Endothelial cell of umbilical vein (primary cell): ENCODE measurements around the gene CBX2. TPM values are rescaled to one million over a fixed set of nuclear protein-coding genes. Genes with fewer than 3 reads are reported as not detected.

ENCODE experiments used
- BruUV-seq: library from RNA; stranded (reverse); fragments of 400-500 nt; replicated peaks from 2 replicates; lab custom pipeline; 2021; lab: Mats Ljungman, UMichigan
- CTCF ChIA-PET: fragments of 300-600, 350-600 bp; sonication (Branson Sonifier 250); formaldehyde crosslinking; loops from one replicate; lab custom pipeline; 2021; ENCODE audit warnings: antibody characterized with exemption, inconsistent platforms; lab: Charles Lee
- POLR2A ChIA-PET: fragments of 300-600, 350-600 bp; sonication (Branson Sonifier 250); formaldehyde crosslinking; loops from one replicate; lab custom pipeline; 2021; ENCODE audit warnings: antibody characterized with exemption, inconsistent platforms; lab: Charles Lee
- DNase-seq: peaks from one replicate; pipeline ENCODE4 v3.0.0-alpha.2; 2011; ENCODE audit warnings: low read depth, low spot score
- FAIRE-seq: peaks from 2 replicates; lab custom pipeline; 2011; peaks lifted over from hg19 to GRCh38; lab: Jason Lieb, UNC
- H2AFZ ChIP-seq: 2 replicates; pipeline ENCODE4 v1.6.0; 2012; ENCODE audit warnings: low read depth, low read length, control low read depth, inconsistent platforms
- H3K27ac ChIP-seq: 2 replicates; pipeline ENCODE4 v1.5.1; 2011; ENCODE audit warnings: low read depth, mild to moderate bottlenecking, control low read depth, low read length, moderate library complexity; ENCODE audit not compliant: insufficient read depth
- H3K27me3 ChIP-seq, 2 experiments: 2 replicates each; pipeline versions ENCODE4 v1.6.0 to v1.6.1; 2011; ENCODE audit warnings: low read length in 2 of 2, mixed read lengths in 1 of 2; ENCODE audit not compliant: control insufficient read depth in 2 of 2, insufficient read depth in 2 of 2
- H3K36me3 ChIP-seq, 2 experiments: 2 replicates in 1 of 2; 3 replicates in 1 of 2; pipeline ENCODE4 v1.5.1; 2011; ENCODE audit warnings: low read length in 2 of 2, mild to moderate bottlenecking in 1 of 2, moderate library complexity in 1 of 2; ENCODE audit not compliant: control insufficient read depth in 2 of 2, insufficient read depth in 2 of 2; ENCODE audit errors: extremely low read depth in 1 of 2
- H3K4me1 ChIP-seq: 3 replicates; pipeline ENCODE4 v1.5.1; 2011; ENCODE audit warnings: mild to moderate bottlenecking, low read length; ENCODE audit not compliant: control insufficient read depth, insufficient read depth; ENCODE audit errors: extremely low read depth
- H3K4me2 ChIP-seq: 2 replicates; pipeline ENCODE4 v1.6.1; 2011; ENCODE audit warnings: low read length, control low read depth, mixed read lengths; ENCODE audit not compliant: insufficient read depth
- H3K4me3 ChIP-seq, 3 experiments: fragments of 200-600 bp in 1 of 3; sonication (generic), shearing (Covaris generic) in 1 of 3; replicated peaks in 1 of 3; 2 replicates each; pipeline ENCODE4 v1.5.1; 2011 to 2016; ENCODE audit warnings: control low read depth in 3 of 3, low read length in 3 of 3, mild to moderate bottlenecking in 2 of 3, inconsistent platforms in 1 of 3, low read depth in 1 of 3, moderate library complexity in 1 of 3; ENCODE audit not compliant: insufficient read depth in 1 of 3
- H3K79me2 ChIP-seq: 2 replicates; pipeline ENCODE4 v1.6.0; 2012; ENCODE audit warnings: low read length, inconsistent platforms; ENCODE audit not compliant: control insufficient read depth, insufficient read depth
- H3K9ac ChIP-seq: replicated peaks from 2 replicates; pipeline ENCODE3; 2011; ENCODE audit warnings: low read length, control low read depth; ENCODE audit not compliant: insufficient read depth; ENCODE audit errors: extremely low read depth
- H3K9me1 ChIP-seq: replicated peaks from 3 replicates; pipeline ENCODE4 v1.6.0; 2011; ENCODE audit warnings: mild to moderate bottlenecking, low read length; ENCODE audit not compliant: control insufficient read depth, insufficient read depth; ENCODE audit errors: extremely low read depth
- H3K9me3 ChIP-seq: replicated peaks from 2 replicates; pipeline ENCODE4 v1.5.1; 2012; ENCODE audit warnings: low read length, inconsistent platforms; ENCODE audit not compliant: control insufficient read depth, insufficient read depth
- H4K20me1 ChIP-seq: replicated peaks from 2 replicates; pipeline ENCODE3; 2011; ENCODE audit warnings: mild to moderate bottlenecking, low read length; ENCODE audit not compliant: control insufficient read depth, insufficient read depth; ENCODE audit errors: extremely low read depth
- EZH2 ChIP-seq: IDR thresholded peaks from 2 replicates; pipeline ENCODE4 v1.6.1; 2012; ENCODE audit warnings: borderline replicate concordance, low read depth, mild to moderate bottlenecking, moderate library complexity, low read length, inconsistent platforms; ENCODE audit not compliant: severe bottlenecking
- FOS ChIP-seq: IDR thresholded peaks from 2 replicates; pipeline ENCODE4 v1.6.1; 2011; ENCODE audit warnings: mild to moderate bottlenecking, low read length, moderate library complexity, borderline replicate concordance; ENCODE audit not compliant: insufficient read depth
- GATA2 ChIP-seq: IDR thresholded peaks from 2 replicates; pipeline ENCODE4 v1.7.0; 2011; ENCODE audit warnings: low read depth, mild to moderate bottlenecking, moderate library complexity, mixed read lengths, low read length; ENCODE audit not compliant: insufficient read length, insufficient read depth
- JUN ChIP-seq: IDR thresholded peaks from 2 replicates; pipeline ENCODE4 v1.6.1; 2011; ENCODE audit warnings: borderline replicate concordance, low read depth; ENCODE audit not compliant: insufficient read length, insufficient read depth
- MYC ChIP-seq: IDR thresholded peaks from one replicate; pipeline ENCODE4 v1.6.1; 2011; ENCODE audit warnings: mild to moderate bottlenecking, low read depth, low read length
- POLR2A ChIP-seq: IDR thresholded peaks from 2 replicates; pipeline ENCODE4 v1.6.1; 2012; ENCODE audit warnings: low read depth, mild to moderate bottlenecking, control low read depth, low read length
- POLR2AphosphoS5 ChIP-seq: IDR thresholded peaks from 2 replicates; pipeline ENCODE4 v1.6.1; 2012; ENCODE audit warnings: low read depth, mild to moderate bottlenecking, control low read depth, low read length, moderate library complexity; ENCODE audit not compliant: insufficient read depth
- dilution Hi-C: fragments of 300-500 bp; cut with MboI; formaldehyde crosslinking; loops from one replicate; pipeline ENCODE4 v1.15.0; 2019; ENCODE audit warnings: low sequenced_read_pairs; ENCODE audit not compliant: extremely low pct_ligation_motif_present
- intact Hi-C: fragments of 100-400 bp; cut with micrococcal nuclease; formaldehyde crosslinking; loops from one replicate; pipeline ENCODE4 v1.10.0; 2022
- polyA plus RNA-seq, 4 experiments: library from polyadenylated mRNA; depleted of rRNA in 3 of 4; stranded (reverse) in 3 of 4; unstranded in 1 of 4; fragments of >200 nt; gene quantifications; 2 replicates each; pipeline versions ENCODE4 v1.2.1 to v1.2.3, GENCODE V29; 2011 to 2012; ENCODE audit warnings: missing spikeins in 1 of 4
- total RNA-seq: library from RNA; stranded (reverse); gene quantifications from 2 replicates; pipeline ENCODE4 v1.2.3, GENCODE V29; 2021
- TF ChIP-seq, protein P1 (sequence below), 2 donors: IDR thresholded peaks; 1 replicate in 1 of 2; 2 replicates in 1 of 2; pipeline ENCODE4 v1.5.1; 2011; ENCODE audit warnings: low read length in 2 of 2, mild to moderate bottlenecking in 2 of 2, moderate library complexity in 2 of 2, control low read depth in 1 of 2, inconsistent platforms in 1 of 2, low read depth in 1 of 2; ENCODE audit not compliant: insufficient read depth in 1 of 2; ENCODE audit errors: extremely low read depth in 1 of 2
- TF ChIP-seq, protein P2 (sequence below): IDR thresholded peaks from 2 replicates; pipeline ENCODE4 v1.6.1; 2011; ENCODE audit not compliant: insufficient read depth, insufficient read length

The CBX2 gene
- total and polyA plus RNA-seq, 2 donors (not counting 3 experiments of a cell fraction or from before 2014, with no cell fraction given) = 10.5 to 20.0 TPM

DNA sequence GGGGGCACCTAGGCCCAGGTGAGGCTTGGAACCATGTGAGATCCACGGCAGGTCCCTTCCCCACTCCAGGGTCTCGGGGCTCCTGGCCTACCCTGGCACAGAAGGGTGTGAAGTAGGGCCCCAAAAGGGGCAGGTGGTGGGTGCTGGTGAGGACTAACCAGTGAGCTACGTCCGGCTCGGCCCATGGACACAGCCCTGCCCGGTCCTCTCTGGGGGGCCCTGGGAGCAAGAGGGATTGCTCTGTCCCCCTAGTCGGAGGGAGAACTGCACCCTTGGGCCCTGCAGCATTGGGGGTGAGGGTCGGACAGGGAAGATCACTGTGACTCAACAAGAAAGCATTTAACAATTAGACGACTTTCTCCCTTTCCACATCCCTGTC, 44.3 kb upstream of the CBX2 start:
- DNase-seq (no peak), FAIRE-seq (no peak)
- Histone ChIP-seq H4K20me1 (no peaks in the 10 kb centered on the region), H3K27me3 (no peaks in the 10 kb centered on the region), H3K9me3 (no peaks in the 10 kb centered on the region), H3K9me1 (no peaks in the 10 kb centered on the region), H3K9ac (no peak overlapping the region), H3K27ac (no peak overlapping the region), H3K4me2 (no peak overlapping the region), H3K4me3 (no peak overlapping the region), H3K36me3 (no peaks in the 10 kb centered on the region), H3K79me2 (no peaks in the 10 kb centered on the region), H2AFZ (no peak overlapping the region), H3K4me1 (peaks cover 7% of the 10 kb centered on the region)
- intact Hi-C loops (no loop called here), dilution Hi-C loops (no loop called here)
- no peak for TF ChIP-seq POLR2AphosphoS5
- TF ChIP-seq POLR2A = no peak
- TF ChIP-seq EZH2 = no peak
- TF ChIP-seq GATA2 = no peak
- no peak for TF ChIP-seq FOS
- TF ChIP-seq, protein P1, sequence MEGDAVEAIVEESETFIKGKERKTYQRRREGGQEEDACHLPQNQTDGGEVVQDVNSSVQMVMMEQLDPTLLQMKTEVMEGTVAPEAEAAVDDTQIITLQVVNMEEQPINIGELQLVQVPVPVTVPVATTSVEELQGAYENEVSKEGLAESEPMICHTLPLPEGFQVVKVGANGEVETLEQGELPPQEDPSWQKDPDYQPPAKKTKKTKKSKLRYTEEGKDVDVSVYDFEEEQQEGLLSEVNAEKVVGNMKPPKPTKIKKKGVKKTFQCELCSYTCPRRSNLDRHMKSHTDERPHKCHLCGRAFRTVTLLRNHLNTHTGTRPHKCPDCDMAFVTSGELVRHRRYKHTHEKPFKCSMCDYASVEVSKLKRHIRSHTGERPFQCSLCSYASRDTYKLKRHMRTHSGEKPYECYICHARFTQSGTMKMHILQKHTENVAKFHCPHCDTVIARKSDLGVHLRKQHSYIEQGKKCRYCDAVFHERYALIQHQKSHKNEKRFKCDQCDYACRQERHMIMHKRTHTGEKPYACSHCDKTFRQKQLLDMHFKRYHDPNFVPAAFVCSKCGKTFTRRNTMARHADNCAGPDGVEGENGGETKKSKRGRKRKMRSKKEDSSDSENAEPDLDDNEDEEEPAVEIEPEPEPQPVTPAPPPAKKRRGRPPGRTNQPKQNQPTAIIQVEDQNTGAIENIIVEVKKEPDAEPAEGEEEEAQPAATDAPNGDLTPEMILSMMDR (IDR thresholded peaks at IDR 0.05; ENCODE audit: extremely low read depth in 1 of 2, insufficient read depth in 1 of 2, low read depth in 1 of 2, low read length in 2 of 2) = no peak
- no peak for TF ChIP-seq JUN
- TF ChIP-seq, protein P2, sequence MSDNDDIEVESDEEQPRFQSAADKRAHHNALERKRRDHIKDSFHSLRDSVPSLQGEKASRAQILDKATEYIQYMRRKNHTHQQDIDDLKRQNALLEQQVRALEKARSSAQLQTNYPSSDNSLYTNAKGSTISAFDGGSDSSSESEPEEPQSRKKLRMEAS = no peak
- no peak for TF ChIP-seq MYC
- CTCF ChIA-PET = interaction anchor here (2.0 kb wide), 1 partner anchor 8 kb away, joined by 14 read pairs; no protein-coding TSS in a partner anchor
- no TSS peak for BruUV-seq
- POLR2A ChIA-PET = no interaction called here
